ES-I3 (cell line): ENCODE data around the gene CHMP3.
"Not testable (repeated sequence)": the region's sequence is repeated elsewhere in the genome, so short reads cannot be mapped to it uniquely, and the experiment has no call there.

Experiments used
- H3K36me3 ChIP-seq: 2 replicates; pipeline ENCODE4 v1.6.1; 2013; ENCODE audit warnings: mild to moderate bottlenecking, low read length, control low read depth, moderate library complexity; ENCODE audit not compliant: insufficient read depth
- H3K4me1 ChIP-seq: 2 replicates; pipeline ENCODE4 v1.6.1; 2013; ENCODE audit warnings: mild to moderate bottlenecking, control low read depth, low read length; ENCODE audit not compliant: insufficient read depth
- H3K9ac ChIP-seq: 2 replicates; pipeline ENCODE4 v1.6.1; 2013; ENCODE audit warnings: low read depth, mild to moderate bottlenecking, low read length, moderate library complexity
- H3K9me3 ChIP-seq: 2 replicates; pipeline ENCODE4 v1.6.1; 2013; ENCODE audit warnings: mild to moderate bottlenecking, low read length, moderate library complexity; ENCODE audit not compliant: control insufficient read depth, insufficient read depth

The CHMP3 gene

DNA sequence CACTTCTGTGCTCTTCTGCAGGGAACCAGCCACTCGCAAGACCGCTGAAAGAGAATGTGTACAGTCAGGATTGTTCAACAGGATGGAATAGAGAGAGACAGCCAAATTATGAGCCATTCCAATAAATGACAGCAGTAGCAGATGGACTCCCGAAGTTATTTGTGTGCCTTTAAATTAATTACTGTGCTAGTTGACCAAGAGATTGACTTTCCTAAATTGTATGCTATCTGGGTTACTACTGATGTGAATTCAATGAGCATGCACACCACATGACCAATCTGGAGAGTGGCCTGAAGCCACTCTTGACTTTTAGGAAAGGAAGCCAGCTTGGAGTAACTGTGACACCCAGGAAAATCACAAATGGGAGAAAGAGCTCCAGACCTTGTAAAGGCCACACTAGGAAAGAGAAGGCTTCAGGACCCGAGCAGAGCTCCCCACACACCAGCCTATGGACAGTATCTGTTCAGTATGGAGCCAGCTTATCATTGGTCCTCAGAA, 52.8 kb downstream of the CHMP3 start:
- H3K9ac ChIP-seq, result no peak overlapping the region
- no peaks in the 10 kb centered on the region for H3K9me3 ChIP-seq
- H3K4me1 ChIP-seq, result no peaks in the 10 kb centered on the region
- H3K36me3 ChIP-seq, result peaks cover under 1% of the 10 kb centered on the region; the same call in 1 of the 2 replicates

DNA sequence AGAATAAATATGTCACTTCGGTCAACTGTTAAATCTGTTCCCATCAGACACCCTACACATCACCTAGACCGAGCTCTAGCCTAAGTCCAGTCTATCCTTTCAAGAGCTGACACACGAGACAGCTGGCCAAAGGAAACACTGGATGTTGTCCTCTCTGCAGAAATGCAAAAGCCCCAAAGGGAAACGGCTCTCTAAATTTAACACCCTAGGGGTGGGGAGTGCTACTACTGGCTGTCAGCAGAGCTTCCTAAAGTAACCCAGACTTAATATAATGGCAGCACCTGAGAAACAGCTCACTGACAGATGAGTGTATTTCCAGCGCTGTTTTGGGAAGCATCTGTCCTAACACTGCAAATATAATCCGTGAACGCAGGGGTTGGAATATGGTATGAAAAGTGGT, 55.6 kb downstream of the CHMP3 start:
- H3K36me3 ChIP-seq, result peaks cover 2% of the 10 kb centered on the region
- H3K9ac ChIP-seq, result no peak overlapping the region
- H3K9me3 ChIP-seq, result no peaks in the 10 kb centered on the region
- no peaks in the 10 kb centered on the region for H3K4me1 ChIP-seq

DNA sequence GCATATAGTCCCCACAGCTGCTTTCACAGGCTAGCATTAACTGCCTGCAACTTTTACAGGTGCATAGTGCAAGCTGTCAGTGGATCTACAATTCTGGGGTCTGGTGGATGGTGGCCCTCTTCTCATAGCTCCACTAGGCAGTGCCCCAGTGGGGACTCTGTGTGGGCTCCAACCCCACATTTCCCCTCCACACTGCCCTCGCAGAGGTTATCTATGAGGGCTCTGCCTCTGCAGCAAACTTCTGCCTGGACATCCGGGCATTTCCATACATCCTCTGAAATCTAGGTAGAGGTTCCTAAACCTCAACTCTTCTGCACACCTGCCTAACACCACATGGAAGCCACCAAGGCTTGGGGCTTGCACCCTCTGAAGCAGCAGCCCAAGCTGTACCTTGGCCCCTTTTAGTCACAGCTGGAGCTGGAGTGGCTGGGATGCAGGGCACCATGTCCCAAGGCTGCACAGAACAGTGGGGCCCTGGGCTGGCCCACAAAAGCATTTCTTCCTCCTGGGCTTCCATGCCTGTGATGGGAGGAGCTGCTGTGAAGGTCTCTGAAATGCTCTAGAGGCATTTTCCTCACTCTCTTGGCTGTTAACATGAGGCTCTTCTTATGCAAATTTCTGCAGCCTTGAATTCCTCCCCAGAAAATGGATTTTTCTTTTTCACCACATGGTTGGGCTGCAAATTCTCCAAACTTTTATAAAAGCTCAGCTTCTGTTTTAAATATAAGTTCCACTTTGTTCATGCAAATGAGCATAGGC, 62.7 kb downstream of the CHMP3 start:
- Histone ChIP-seq H3K9ac (no peak overlapping the region), H3K36me3 (peaks cover 8% of the 10 kb centered on the region), H3K9me3 (peaks cover 17% of the 10 kb centered on the region), H3K4me1 (no peaks in the 10 kb centered on the region)

DNA sequence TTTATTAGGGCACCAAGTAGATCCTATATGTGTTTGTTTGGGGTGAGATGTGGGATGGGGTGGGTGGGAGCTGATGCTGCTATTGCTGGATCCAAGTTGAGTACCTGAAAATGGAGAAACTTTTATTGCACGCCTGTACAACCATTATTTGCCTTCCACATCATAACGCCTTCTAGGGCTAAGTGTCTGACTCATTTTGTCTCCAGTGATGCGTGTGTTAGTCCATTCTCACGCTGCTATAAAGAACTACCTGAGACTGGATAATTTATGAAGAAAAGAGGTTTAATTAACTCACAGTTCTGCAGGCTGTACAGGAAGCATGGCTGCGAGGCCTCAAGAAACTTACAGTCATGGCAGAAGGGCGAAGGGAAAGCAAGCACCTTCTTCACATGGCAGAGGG, 63.9 kb downstream of the CHMP3 start:
- no peaks in the 10 kb centered on the region for H3K4me1 ChIP-seq
- H3K36me3 ChIP-seq, result peaks cover 6% of the 10 kb centered on the region
- H3K9ac ChIP-seq, result no peak overlapping the region
- H3K9me3 ChIP-seq, result peaks cover 17% of the 10 kb centered on the region

DNA sequence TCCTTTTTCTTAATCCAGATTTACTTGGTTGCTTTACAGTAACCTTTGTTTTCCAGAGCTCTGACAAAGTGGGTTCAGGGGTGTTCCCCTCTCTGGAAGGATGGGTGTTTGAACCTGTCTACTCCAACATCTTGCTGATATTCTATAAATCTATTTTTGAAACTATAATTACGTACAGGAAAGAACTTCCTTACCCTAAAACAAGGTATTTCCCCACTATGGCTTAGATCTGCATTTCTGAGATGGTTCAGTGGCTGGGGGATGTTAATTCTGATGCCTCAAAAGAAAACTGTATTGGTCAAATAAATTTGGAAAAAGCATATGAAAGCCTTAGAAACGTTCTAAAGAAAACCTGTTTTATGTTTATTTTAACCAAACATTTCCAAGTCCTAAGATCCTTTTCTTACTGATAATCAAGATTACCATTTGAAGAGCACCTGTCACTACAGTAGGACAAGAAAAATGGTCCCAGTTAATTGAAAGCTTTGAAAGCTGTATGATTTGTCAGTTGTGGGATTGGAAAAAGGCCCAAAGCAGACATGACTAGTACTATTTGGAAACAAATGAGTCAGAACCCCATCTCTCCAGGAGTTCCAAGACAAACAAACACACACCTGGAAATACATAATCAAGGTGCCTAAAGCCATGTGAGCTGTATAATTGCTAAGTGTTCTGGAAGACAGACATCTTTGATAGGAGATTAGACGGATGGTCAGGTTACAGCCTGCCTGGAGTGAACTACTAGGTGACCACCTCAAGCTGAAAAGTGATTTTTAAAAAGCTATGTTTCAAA, 64.6 kb downstream of the CHMP3 start:
- H3K9ac ChIP-seq, result no peak overlapping the region
- H3K9me3 ChIP-seq, result peaks cover 19% of the 10 kb centered on the region
- H3K4me1 ChIP-seq, result no peaks in the 10 kb centered on the region
- peaks cover 6% of the 10 kb centered on the region; the same call in 1 of the 2 replicates for H3K36me3 ChIP-seq

DNA sequence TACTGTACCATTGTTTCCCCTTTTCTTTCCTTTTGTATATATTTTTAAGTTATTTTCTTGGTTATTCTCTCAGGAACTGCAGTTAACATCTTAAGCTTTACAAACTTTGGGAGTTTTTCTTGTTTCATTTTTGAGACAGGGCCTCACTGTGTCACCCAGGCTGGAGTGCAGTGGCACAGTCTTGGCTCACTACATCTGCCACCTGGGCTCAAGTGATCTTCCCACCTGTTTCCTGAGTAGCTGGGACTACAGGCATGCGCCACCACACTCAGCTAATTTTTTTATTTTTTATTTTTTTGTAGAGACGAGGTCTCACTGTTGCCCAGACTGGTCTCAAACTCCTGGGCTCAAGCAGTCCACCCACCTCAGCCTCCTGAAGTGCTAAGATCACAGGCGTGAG, 66.9 kb downstream of the CHMP3 start:
- H3K9me3 ChIP-seq, result peaks cover 19% of the 10 kb centered on the region
- H3K4me1 ChIP-seq, H3K9ac ChIP-seq: not testable (repeated sequence)
- peaks cover 11% of the 10 kb centered on the region for H3K36me3 ChIP-seq

DNA sequence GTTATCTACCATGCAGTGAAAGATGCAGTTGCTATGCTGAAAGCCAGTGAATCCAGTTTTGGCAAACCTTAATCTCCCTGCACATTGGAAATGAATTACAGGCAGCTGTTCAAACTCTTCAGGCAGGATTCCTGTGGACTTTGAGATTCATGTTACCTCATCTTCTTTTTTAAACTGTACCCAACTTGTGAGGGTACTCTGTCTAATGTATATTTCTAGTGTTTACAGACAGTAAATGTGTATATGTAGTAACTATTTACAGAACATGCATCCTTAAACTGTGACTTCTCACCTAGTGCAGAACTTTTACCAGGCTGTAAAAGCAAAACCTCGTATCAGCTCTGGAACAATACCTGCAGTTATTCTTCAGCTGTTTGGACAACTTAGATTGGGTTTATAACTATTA, 71.2 kb downstream of the CHMP3 start:
- Histone ChIP-seq H3K9me3 (peaks cover 5% of the 10 kb centered on the region), H3K4me1 (no peaks in the 10 kb centered on the region), H3K36me3 (peaks cover 10% of the 10 kb centered on the region), H3K9ac (no peak overlapping the region)

DNA sequence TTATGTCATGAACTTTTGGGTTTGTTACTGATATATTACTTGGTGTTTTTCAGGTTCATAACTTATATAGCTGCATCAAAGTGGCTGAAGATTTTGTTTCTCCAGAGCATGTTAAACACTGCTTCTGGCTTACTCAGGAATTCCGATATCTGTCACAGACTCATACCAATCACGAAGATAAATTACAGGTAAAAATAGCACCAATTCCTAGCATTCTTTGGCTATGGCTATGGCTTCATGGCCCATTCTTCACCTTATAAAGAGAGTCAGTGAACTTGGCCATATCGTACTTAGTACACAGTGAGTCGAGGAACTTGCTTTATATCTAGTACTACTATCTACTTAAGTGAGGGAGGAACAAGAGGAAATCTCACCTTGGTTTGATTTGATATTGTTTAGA, 72.2 kb downstream of the CHMP3 start:
- peaks cover 5% of the 10 kb centered on the region for H3K9me3 ChIP-seq
- H3K4me1 ChIP-seq, result no peaks in the 10 kb centered on the region
- peaks cover 10% of the 10 kb centered on the region for H3K36me3 ChIP-seq
- H3K9ac ChIP-seq, result no peak overlapping the region

DNA sequence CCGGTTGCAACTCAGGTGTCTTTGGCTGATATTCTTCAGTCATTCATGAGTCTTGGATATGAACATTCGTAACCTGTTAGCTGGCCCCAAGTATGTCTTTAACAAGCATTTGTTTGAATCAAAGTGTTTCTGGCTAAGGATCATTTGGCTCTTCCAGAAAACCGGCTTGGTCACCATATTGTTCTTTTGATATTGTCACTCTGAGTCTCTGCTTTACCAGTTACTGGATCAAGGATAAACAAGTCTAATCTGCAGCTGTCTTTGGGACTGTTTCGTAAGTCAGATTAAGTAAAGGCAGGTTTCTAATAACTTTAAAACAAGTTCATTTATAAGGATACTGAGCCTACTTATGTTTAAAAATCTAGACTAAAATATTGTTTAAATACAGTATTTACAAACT, 73.0 kb downstream of the CHMP3 start:
- H3K9ac ChIP-seq, result no peak overlapping the region
- peaks cover 10% of the 10 kb centered on the region for H3K36me3 ChIP-seq

DNA sequence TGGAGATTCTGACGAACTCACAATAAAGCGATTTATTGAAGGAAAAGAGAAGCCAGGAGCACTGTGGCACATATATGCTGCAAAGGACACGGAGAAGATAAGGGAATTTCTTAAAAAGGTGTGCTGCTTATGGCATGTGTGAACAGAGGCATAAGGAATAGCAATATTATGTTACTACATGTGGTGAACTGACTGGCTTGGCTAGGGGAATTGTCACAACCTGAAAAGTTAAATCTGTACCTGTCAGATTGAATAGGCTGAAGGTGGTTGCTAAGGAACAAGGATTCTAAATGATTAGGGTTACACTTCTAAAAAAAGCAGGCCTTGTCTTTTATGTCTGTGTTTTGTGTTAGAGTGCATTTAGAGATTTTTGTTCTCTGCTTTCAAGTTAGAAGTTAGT, 73.7 kb downstream of the CHMP3 start:
- no peaks in the 10 kb centered on the region for H3K4me1 ChIP-seq
- no peak overlapping the region for H3K9ac ChIP-seq
- H3K36me3 ChIP-seq, result peaks cover 13% of the 10 kb centered on the region
- H3K9me3 ChIP-seq, result 0 out of 2 replicates have a peak, but pooled peaks cover 2% of the 10 kb centered on the region

More for the DNA sequence above, 73.0 kb downstream of the CHMP3 start:
- Histone ChIP-seq H3K9me3 (0 out of 2 replicates have a peak, but pooled peaks cover 2% of the 10 kb centered on the region), H3K4me1 (no peaks in the 10 kb centered on the region)

DNA sequence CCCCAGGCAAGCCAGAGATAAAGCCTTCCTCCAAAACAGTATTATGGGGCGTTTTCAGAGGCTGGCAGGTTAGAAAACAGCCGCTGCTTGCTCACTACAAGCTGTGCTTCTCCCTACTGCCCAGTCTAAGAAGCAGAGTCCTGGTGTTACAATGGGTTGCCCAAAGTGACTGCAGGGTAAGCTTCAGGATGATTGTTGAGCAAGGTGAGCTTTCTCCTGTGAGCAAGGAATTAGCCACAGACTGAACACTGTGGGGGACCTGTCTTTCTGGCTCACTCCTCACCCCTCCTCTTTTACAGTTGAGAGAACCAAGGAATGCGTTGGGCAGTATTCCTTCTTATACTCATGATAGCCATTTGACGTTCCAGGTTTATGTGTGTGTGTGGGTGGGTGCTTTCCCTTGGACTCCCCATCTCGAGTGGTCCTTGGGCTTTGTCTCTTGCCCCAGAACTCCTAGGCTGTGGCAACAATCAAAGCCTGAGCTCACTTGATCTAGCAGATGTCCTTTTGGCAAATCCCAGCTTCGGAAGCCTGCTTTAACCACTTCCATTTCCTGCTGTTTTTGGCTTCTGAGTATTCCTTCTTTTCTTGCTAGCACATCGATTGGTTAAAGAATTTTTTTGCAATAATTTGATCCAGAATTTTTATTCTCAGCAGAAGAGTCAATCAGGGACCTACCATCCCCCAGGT, 74.5 kb downstream of the CHMP3 start:
- Histone ChIP-seq H3K9me3 (no peaks in the 10 kb centered on the region), H3K36me3 (peaks cover 21% of the 10 kb centered on the region), H3K9ac (no peak overlapping the region), H3K4me1 (no peaks in the 10 kb centered on the region)

DNA sequence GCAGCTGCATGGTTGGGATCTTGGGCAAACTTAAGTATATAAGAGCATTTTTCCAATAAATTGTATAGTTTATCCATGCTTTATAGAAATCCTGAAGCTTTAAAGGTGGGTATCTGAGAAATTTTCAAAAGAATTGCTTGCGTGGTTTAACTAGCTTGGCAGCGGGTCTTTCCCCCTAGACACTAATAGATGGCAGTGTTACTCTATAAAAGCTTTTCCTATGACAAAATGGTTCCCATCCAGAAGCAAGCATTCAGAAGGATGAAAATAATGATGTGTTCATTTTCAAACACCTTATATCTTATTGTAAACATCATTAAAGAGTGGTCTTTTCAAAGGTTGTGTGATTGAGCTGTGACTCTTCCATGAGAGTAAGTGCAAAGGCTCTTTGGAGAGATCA, 76.2 kb downstream of the CHMP3 start:
- peaks cover 29% of the 10 kb centered on the region for H3K36me3 ChIP-seq
- H3K9ac ChIP-seq, result no peak overlapping the region
- no peaks in the 10 kb centered on the region for H3K9me3 ChIP-seq
- H3K4me1 ChIP-seq, result no peaks in the 10 kb centered on the region

DNA sequence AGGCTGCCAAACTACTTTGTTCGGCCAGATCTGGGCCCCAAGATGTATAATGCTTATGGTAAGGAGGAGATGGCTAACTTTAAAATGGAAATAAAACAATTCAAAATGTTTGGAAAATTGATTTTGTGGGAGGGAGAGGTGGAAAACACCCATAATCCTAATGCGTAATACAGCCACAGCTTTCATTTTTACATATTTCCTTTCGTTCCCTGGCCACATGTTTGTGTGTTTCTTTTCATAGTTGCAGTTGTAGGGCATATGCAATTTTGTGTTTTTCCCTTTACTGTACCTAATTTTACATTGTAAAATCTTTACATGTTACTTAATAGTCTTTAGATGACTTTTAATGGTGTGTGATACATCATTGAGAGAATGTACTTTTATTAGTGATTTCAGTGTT, 77.4 kb downstream of the CHMP3 start:
- no peaks in the 10 kb centered on the region for H3K9me3 ChIP-seq
- no peaks in the 10 kb centered on the region for H3K4me1 ChIP-seq
- peaks cover 26% of the 10 kb centered on the region for H3K36me3 ChIP-seq
- no peak overlapping the region for H3K9ac ChIP-seq

DNA sequence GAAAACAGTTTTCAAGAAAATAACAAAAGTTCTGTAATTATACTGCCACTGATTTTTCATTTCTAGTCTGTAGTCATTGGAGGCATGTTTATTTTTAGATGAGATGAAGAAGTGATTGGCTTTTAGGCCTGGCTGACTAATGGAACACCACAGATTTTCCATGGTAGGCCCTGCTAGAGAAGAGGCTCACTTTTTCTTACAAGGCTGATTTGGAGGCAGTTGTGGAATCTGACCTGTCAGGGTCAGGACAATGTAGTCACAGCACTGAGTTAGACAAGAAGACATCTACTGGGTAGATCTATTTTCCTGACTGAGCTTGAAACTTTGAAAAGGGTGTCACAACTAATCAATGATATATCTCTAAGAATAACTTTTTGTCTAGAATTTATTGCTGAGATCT, 78.1 kb downstream of the CHMP3 start:
- Histone ChIP-seq H3K4me1 (no peaks in the 10 kb centered on the region), H3K36me3 (peaks cover 26% of the 10 kb centered on the region), H3K9me3 (no peaks in the 10 kb centered on the region), H3K9ac (no peak overlapping the region)
